ENCODE measurements around the gene PPFIA3.
"Not testable (repeated sequence)": the region's sequence is repeated elsewhere in the genome, so short reads cannot be mapped to it uniquely, and the experiment has no call there.

PPFIA3 gene

GRCh38 chr19:49103331-49104085 lies 15.8 kb upstream of the PPFIA3 start:
- DNase-seq = no peak

GRCh38 chr19:49104229-49104864 lies 15.0 kb upstream of the PPFIA3 start:
- no peak for DNase-seq

GRCh38 chr19:49106648-49107135 lies 12.7 kb upstream of the PPFIA3 start:
- DNase-seq = peak; percentile 75 to 77

GRCh38 chr19:49107625-49108459 lies 11.5 kb upstream of the PPFIA3 start:
- DNase-seq = no peak

- DNase-seq = no peak
Observed at GRCh38 chr19:49109051-49109450, 10.3 kb upstream of the PPFIA3 start.

- DNase-seq = no peak
Observed at GRCh38 chr19:49109569-49110233, 9.6 kb upstream of the PPFIA3 start.

- no peak for DNase-seq
Observed at GRCh38 chr19:49110567-49110966, 8.8 kb upstream of the PPFIA3 start.

GRCh38 chr19:49111218-49111998 lies 7.9 kb upstream of the PPFIA3 start:
- DNase-seq = no peak

GRCh38 chr19:49113762-49114629 lies 5.3 kb upstream of the PPFIA3 start, which contains the start of gene LIN7B:
LIN7B (plus strand) TSS chr19:49114370; CDS start chr19:49114405, 35 bp downstream.
- peak; percentile 64 to 72 for DNase-seq

GRCh38 chr19:49114630-49115363 lies 4.5 kb upstream of the PPFIA3 start:
- DNase-seq = peak; percentile 58 to 68

GRCh38 chr19:49116544-49116943 lies 2.8 kb upstream of the PPFIA3 start:
- no peak for DNase-seq

- no peak for DNase-seq
Observed at GRCh38 chr19:49117677-49118564, 1.4 kb upstream of the PPFIA3 start.

GRCh38 chr19:49118565-49119410 lies 556 bp upstream of the PPFIA3 start, which contains the start of gene C19orf73:
C19orf73 (minus strand) TSS chr19:49119143; CDS start chr19:49119022, 121 bp downstream.
- DNase-seq = peak; percentile 94 to 95

- DNase-seq = no peak
Observed at GRCh38 chr19:49120325-49120683, 960 bp downstream of the PPFIA3 start.

- DNase-seq = no peak
Observed at GRCh38 chr19:49120868-49121267, 1.5 kb downstream of the PPFIA3 start.

GRCh38 chr19:49121841-49122240 lies 2.5 kb downstream of the PPFIA3 start:
- not testable (repeated sequence) for DNase-seq

GRCh38 chr19:49123285-49123684 lies 3.9 kb downstream of the PPFIA3 start:
- not testable (repeated sequence) for DNase-seq

All from activated CD4-positive, alpha-beta T cell treated with anti-CD3 and anti-CD28 coated beads, Interleukin-2, amount 50 U/mL, for 48 hours (primary cell).